Stimulated activated CD4-positive, alpha-beta T cell treated with anti-CD3 and anti-CD28 coated beads, Interleukin-1b, Interleukin-23, amount 100 ng/mL, for 48 hours (primary cell): ENCODE results near the gene SPTBN4.

ENCODE experiments used
- DNase-seq: peaks from one replicate; pipeline ENCODE4 v3.0.0-alpha.2; 2020

Gene SPTBN4

GRCh38 chr19:40607311-40608239 lies 140.8 kb downstream of the SPTBN4 start:
- no peak for DNase-seq

- DNase-seq: no peak
Observed at GRCh38 chr19:40608240-40608621, 141.4 kb downstream of the SPTBN4 start.

GRCh38 chr19:40608957-40609356 lies 142.2 kb downstream of the SPTBN4 start:
- no peak for DNase-seq

GRCh38 chr19:40609561-40610395 lies 143.0 kb downstream of the SPTBN4 start:
- peak; percentile 94 for DNase-seq

- DNase-seq: peak; percentile 68
Observed at GRCh38 chr19:40610396-40611064, 143.7 kb downstream of the SPTBN4 start.

- no peak for DNase-seq
Observed at GRCh38 chr19:40611096-40611495, 144.3 kb downstream of the SPTBN4 start.

GRCh38 chr19:40611900-40612698 lies 145.3 kb downstream of the SPTBN4 start:
- no peak for DNase-seq

- DNase-seq: peak; percentile 87
Observed at GRCh38 chr19:40612831-40613689, 146.3 kb downstream of the SPTBN4 start.

- peak; percentile 90 for DNase-seq
Observed at GRCh38 chr19:40613690-40614621, 147.2 kb downstream of the SPTBN4 start.

GRCh38 chr19:40614622-40615411 lies 148.0 kb downstream of the SPTBN4 start:
- DNase-seq: peak; percentile 98

GRCh38 chr19:40616178-40616577 lies 149.4 kb downstream of the SPTBN4 start:
- no peak for DNase-seq

GRCh38 chr19:40616941-40617340 lies 150.1 kb downstream of the SPTBN4 start:
- DNase-seq: no peak

GRCh38 chr19:40617961-40618360 lies 151.2 kb downstream of the SPTBN4 start:
- DNase-seq: no peak

- no peak for DNase-seq
Observed at GRCh38 chr19:40619333-40620160, 152.7 kb downstream of the SPTBN4 start.

- DNase-seq: no peak
Observed at GRCh38 chr19:40620161-40620485, 153.3 kb downstream of the SPTBN4 start.

- no peak for DNase-seq
Observed at GRCh38 chr19:40621283-40621682, 154.5 kb downstream of the SPTBN4 start.

- no peak for DNase-seq
Observed at GRCh38 chr19:40621966-40622772, 155.4 kb downstream of the SPTBN4 start.

- no peak for DNase-seq
Observed at GRCh38 chr19:40622773-40623075, 155.9 kb downstream of the SPTBN4 start.
